Peyer's patch (tissue), 4 donors: ENCODE data around the gene MDFIC.

Source experiments
- CTCF ChIP-seq, 6 experiments: fragments of 450-650 bp in 4 of 6; fragments of 200-600 bp in 2 of 6; sonication (generic) in 1 of 6; IDR thresholded peaks; one replicate each; pipeline ENCODE4 v1.5.1; 2017 to 2019; ENCODE audit warnings: antibody characterized with exemption in 6 of 6, mild to moderate bottlenecking in 3 of 6, moderate library complexity in 1 of 6
- POLR2A ChIP-seq, 2 donors: fragments of 450-650 bp; IDR thresholded peaks; one replicate each; pipeline ENCODE4 v1.5.1; 2017; ENCODE audit warnings: antibody characterized with exemption in 2 of 2, mild to moderate bottlenecking in 2 of 2, moderate library complexity in 2 of 2

GRCh38 chr7:115037128-115037802 is 115.4 kb downstream of the MDFIC start:
- TF ChIP-seq CTCF (IDR thresholded peaks at IDR 0.05) (no peak), POLR2A (IDR thresholded peaks at IDR 0.05) (no peak)
